ENCODE measurements around the gene OR2A5.
"Not testable (repeated sequence)": the region's sequence is repeated elsewhere in the genome, so short reads cannot be mapped to it uniquely, and the experiment has no call there.

The OR2A5 gene

GRCh38 chr7:144036302-144036885, 12.4 kb upstream of the OR2A5 start:
- no peak for DNase-seq

DNA sequence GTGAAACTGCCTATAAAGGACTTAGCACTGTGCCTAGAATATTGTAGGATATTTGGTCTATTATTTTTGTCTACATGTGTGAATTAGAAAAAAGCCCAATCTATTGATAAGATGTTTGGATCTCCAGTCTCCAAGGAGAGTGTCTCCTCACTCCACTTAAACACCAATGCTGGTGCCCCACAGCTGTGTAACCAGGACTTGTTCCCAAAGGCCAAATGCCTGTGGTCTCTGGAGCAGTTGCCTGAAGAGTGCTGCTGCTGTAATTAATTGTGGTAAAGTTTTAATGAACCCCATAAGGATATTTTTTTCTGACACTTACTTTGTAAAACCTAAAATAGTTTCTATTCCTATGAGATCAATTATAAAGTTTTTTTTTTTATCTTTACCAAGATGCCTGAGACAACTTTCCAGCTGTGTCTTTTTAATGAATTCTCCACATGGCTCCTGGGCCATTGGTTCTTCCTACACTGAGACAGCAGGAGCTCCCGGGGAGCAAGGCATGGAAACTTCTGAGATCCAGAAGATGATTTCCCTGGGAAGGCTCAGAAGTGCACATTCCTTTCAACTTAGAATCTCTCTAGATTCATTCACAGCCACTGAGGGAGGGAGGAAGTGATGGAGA, 11.2 kb upstream of the OR2A5 start:
- no peak for DNase-seq

GRCh38 chr7:144038887-144039286, 9.9 kb upstream of the OR2A5 start:
- no peak for DNase-seq

DNA sequence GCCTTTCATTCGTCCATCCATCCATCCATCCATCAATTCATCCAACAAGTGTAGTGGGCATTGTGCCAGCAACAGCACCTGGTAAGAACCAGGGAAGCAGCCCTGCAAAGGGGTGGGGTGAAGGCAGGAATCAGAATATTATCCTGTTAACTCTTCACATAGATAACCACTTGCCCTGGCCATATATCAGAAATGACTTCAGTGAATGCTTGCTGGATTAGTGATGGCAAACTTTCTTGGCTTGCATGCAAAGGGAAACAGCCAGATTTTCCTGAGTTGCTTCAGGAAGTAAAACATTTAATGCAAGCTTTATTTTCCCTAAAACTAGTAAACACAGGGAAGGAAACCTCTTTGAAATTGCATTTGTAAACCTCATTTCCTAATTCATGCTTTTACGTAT, 743 bp downstream of the OR2A5 start:
- DNase-seq = no peak

DNA sequence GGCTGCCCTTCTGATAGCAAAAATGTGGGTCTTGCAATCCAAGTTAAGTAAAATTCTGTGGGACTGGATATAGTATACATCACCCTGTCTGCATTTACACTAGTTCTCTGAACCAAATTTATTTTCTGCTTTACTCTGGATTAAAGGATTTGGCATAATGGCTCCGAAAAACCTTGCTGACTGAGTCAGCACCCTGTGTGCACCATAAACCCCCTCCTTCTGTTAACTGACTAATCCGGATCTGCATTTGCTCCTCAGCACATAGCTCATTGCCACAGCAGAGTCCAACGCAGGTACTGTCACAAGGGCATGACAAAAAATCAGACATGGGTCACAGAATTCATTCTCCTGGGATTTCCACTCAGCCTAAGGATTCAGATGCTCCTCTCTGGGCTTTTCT, 1.3 kb downstream of the OR2A5 start:
- no peak for DNase-seq

DNA sequence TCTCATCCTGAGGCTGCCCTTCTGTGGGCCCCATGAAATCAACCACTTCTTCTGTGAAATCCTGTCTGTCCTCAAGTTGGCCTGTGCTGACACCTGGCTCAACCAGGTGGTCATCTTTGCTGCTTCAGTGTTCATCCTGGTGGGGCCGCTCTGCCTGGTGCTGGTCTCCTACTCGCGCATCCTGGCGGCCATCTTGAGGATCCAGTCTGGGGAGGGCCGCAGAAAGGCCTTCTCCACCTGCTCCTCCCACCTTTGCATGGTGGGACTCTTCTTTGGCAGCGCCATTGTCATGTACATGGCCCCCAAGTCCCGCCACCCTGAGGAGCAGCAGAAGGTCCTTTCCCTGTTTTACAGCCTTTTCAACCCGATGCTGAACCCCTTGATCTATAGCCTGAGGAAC, 2.1 kb downstream of the OR2A5 start:
- DNase-seq = not testable (repeated sequence)

DNA sequence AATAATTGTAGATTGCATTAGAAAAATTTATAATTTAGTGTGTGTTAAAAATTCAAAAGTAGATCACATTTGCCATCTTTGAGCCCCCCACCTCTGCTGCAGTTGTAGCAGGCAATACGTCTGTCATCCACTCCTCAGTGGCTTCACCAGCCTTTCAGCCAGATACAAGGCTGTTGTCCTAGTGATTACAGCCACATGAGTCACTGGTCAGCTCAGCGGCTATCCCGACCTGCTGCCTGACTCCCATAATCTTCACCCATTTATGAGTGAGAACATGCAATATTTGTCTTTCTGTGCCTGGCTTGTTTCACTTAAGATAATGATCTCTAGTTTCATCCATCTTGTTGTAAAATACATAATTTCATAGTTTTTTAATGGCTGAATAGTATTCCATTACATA, 9.2 kb downstream of the OR2A5 start:
- DNase-seq = no peak

- DNase-seq = no peak
These were observed 15.0 kb downstream of the OR2A5 start for GRCh38 chr7:144063710-144064109.

DNA sequence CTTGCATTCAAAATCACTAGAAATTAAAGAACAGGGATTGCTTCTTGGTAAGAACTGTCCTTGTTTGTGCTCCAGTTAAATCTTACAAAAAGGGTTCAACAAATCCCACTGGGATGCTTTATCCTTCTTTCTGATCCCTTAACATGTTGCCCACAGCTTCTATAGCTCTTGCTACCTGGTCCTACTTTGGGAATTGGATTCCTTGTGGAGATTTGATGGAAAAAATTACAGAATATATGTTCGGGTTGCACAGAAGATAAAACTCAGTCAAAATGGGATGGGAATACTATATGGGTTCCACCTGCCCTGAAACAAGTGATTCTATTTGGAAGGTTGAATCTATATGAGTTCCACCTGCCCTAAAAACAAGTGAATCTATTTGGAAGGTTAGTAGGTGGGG, 20.8 kb downstream of the OR2A5 start, which contains the start of gene OR2A25:
Gene OR2A25, plus strand, starts transcription at position 301 of the 400 bp plus-strand sequence. CDS start 4,409 bp downstream, outside the sequence.
- no peak for DNase-seq

GRCh38 chr7:144069953-144070352, 21.2 kb downstream of the OR2A5 start:
- no peak for DNase-seq

DNA sequence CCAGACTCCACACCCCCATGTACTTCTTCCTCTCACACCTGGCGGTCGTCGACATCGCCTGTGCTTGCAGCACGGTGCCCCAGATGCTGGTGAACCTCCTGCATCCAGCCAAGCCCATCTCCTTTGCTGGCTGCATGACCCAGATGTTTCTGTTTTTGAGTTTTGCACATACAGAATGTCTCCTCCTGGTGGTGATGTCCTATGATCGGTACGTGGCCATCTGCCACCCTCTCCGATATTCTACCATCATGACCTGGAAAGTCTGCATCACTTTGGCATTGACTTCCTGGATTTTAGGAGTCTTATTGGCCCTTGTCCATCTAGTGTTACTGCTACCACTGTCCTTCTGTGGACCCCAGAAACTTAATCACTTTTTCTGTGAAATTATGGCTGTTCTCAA, 25.6 kb downstream of the OR2A5 start:
- no peak for DNase-seq

- DNase-seq = no peak
These were observed 37.2 kb downstream of the OR2A5 start, which contains the start of gene OR2A12 for GRCh38 chr7:144085978-144086377. Gene OR2A12 (plus strand): TSS chr7:144086278. CDS start chr7:144095108, 8,830 bp downstream.

DNA sequence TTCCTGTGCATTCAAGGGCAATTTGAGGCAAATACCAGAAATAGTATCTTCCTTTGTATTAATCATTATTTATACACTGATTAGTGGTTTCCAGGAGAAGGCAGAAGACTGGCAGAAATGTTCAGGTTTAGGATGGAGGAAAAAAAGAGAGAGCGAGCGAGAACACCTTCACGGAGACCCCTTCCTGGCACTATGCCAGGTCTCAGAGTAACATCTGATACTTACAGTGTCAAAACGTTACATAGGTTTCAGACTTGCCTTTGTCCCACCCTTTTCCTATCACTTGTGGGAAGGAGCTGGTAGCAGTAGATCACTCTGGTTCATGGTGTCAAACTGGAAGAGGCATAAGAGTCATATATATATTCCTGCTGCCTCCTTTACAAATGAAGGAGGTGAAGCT, 38.0 kb downstream of the OR2A5 start:
- DNase-seq = no peak

- DNase-seq = no peak
These were observed 38.5 kb downstream of the OR2A5 start for GRCh38 chr7:144087230-144087629.

- no peak for DNase-seq
These were observed 41.9 kb downstream of the OR2A5 start for GRCh38 chr7:144090667-144091066.

- DNase-seq = no peak
These were observed 50.0 kb downstream of the OR2A5 start for GRCh38 chr7:144098776-144099175.

DNA sequence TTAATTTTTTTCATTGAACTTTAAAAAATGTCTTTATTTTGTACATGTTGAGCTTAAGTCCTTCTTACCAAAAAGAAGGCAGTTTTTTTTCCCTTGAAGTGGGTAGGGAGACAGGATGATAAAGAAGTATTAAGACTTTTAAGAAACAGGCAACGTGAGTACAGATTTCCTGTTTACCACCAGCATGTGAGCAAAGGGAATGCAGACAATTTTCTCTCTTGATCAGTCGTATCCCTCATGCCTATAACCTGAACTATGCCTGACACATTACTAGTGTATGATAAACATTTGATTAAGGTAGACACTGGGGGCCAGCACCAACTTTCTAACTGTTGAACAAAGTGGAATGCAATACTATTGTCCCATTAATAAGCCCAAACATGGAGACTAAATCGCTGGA, 51.9 kb downstream of the OR2A5 start:
- DNase-seq = no peak

- DNase-seq = peak; percentile 57
These were observed 53.3 kb downstream of the OR2A5 start for GRCh38 chr7:144102041-144102440.

- no peak for DNase-seq
These were observed 56.5 kb downstream of the OR2A5 start for GRCh38 chr7:144105211-144105610.

Measured in NCI-H187 treated with DMSO at 0.1 percent for 48 hours (cell line).